ENCODE data around the gene ARMC7.

DNA sequence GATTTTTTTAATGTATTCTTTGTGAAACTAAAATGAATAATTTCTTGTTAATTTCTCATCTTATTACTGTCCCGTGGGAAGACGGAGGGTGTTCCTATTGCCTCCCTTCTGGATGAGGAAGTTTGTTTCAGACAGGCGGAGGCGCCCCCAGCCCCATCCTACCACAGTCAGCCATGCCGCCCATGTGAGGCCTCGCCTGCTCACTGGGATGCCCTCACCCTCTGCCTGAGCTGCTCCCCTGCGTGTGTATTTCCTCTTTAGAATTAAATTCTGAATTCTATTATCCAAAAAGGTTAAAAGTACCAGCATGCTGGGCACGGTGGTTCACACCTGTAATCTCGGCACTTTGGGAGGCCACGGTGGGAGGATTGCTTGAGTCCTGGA lies 48.7 kb upstream of the ARMC7 start:
- TF ChIP-seq, protein P1, sequence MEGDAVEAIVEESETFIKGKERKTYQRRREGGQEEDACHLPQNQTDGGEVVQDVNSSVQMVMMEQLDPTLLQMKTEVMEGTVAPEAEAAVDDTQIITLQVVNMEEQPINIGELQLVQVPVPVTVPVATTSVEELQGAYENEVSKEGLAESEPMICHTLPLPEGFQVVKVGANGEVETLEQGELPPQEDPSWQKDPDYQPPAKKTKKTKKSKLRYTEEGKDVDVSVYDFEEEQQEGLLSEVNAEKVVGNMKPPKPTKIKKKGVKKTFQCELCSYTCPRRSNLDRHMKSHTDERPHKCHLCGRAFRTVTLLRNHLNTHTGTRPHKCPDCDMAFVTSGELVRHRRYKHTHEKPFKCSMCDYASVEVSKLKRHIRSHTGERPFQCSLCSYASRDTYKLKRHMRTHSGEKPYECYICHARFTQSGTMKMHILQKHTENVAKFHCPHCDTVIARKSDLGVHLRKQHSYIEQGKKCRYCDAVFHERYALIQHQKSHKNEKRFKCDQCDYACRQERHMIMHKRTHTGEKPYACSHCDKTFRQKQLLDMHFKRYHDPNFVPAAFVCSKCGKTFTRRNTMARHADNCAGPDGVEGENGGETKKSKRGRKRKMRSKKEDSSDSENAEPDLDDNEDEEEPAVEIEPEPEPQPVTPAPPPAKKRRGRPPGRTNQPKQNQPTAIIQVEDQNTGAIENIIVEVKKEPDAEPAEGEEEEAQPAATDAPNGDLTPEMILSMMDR (IDR thresholded peaks at IDR 0.05): no peak
- TF ChIP-seq, protein P2, sequence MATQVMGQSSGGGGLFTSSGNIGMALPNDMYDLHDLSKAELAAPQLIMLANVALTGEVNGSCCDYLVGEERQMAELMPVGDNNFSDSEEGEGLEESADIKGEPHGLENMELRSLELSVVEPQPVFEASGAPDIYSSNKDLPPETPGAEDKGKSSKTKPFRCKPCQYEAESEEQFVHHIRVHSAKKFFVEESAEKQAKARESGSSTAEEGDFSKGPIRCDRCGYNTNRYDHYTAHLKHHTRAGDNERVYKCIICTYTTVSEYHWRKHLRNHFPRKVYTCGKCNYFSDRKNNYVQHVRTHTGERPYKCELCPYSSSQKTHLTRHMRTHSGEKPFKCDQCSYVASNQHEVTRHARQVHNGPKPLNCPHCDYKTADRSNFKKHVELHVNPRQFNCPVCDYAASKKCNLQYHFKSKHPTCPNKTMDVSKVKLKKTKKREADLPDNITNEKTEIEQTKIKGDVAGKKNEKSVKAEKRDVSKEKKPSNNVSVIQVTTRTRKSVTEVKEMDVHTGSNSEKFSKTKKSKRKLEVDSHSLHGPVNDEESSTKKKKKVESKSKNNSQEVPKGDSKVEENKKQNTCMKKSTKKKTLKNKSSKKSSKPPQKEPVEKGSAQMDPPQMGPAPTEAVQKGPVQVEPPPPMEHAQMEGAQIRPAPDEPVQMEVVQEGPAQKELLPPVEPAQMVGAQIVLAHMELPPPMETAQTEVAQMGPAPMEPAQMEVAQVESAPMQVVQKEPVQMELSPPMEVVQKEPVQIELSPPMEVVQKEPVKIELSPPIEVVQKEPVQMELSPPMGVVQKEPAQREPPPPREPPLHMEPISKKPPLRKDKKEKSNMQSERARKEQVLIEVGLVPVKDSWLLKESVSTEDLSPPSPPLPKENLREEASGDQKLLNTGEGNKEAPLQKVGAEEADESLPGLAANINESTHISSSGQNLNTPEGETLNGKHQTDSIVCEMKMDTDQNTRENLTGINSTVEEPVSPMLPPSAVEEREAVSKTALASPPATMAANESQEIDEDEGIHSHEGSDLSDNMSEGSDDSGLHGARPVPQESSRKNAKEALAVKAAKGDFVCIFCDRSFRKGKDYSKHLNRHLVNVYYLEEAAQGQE (IDR thresholded peaks at IDR 0.05; ENCODE audit: insufficient read depth in 1 of 2, low read depth in 2 of 2, low read length in 1 of 2): no peak
- no peak for TF ChIP-seq POLR2AphosphoS5 (IDR thresholded peaks at IDR 0.05; ENCODE audit: low read depth, low read length)
- no peak for TF ChIP-seq TCF7L2 (IDR thresholded peaks at IDR 0.05; ENCODE audit: low read depth, low read length)
